Dermis blood vessel endothelial cell (primary cell): ENCODE measurements around the gene PDE6B. TPM values are rescaled to one million over a fixed set of nuclear protein-coding genes. Genes with fewer than 3 reads are reported as not detected.

Experiments
- DNase-seq: peaks from one replicate; pipeline ENCODE4 v3.0.0; 2010
- total RNA-seq: library from RNA; depleted of rRNA; stranded (reverse); fragments of >200 nt; gene quantifications from 2 replicates; pipeline ENCODE4 v1.2.3, GENCODE V29; 2014

The PDE6B gene
- total RNA-seq, 1 donor from 2014 or later = 7.5 TPM

DNA sequence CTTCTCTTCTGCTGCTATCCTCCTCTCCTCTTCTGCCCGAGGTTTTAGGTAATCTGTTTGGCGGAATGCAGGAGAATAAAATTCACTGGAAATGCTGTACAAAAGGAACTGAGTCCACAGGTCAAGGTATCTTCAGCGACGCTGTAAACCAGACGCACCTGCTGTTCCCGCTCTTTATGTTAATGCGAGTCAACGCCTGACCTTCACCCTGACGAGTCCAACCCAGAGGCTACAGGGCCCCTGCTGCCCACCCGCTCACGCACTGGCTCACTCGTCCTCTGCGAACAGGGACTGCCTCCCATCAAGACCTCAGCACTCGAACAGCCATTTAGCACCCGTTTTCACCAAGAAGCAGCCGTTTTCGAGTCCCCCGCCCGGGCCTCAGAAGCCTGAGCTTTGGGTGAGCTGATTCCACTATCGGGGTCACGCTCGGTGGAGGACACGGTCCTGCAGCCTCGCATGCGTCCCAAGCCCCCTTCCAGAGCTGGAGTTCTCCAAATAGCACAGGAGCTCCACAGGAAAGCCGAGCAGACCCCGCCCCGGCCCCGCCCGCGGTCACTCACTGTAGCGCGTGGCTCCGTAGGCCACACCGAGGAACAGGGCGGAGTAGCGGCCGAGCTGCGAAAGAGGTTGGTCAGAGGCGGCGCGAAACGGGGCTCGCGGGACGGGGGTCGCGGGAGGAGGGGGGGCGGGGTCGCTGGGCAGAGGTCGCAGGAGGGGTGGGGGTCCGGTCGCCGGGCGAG lies 48.1 kb downstream of the PDE6B start:
- DNase-seq = peak; percentile 35

GRCh38 chr4:674172-675035 lies 49.0 kb downstream of the PDE6B start, which contains the start of the genes ATP5ME and MYL5:
Gene ATP5ME (minus strand): TSS chr4:674276. CDS start chr4:674247, 29 bp downstream.
Gene MYL5 (plus strand): TSS chr4:674542. CDS start chr4:678027, 3,485 bp downstream.
- DNase-seq = peak; percentile 96

DNA sequence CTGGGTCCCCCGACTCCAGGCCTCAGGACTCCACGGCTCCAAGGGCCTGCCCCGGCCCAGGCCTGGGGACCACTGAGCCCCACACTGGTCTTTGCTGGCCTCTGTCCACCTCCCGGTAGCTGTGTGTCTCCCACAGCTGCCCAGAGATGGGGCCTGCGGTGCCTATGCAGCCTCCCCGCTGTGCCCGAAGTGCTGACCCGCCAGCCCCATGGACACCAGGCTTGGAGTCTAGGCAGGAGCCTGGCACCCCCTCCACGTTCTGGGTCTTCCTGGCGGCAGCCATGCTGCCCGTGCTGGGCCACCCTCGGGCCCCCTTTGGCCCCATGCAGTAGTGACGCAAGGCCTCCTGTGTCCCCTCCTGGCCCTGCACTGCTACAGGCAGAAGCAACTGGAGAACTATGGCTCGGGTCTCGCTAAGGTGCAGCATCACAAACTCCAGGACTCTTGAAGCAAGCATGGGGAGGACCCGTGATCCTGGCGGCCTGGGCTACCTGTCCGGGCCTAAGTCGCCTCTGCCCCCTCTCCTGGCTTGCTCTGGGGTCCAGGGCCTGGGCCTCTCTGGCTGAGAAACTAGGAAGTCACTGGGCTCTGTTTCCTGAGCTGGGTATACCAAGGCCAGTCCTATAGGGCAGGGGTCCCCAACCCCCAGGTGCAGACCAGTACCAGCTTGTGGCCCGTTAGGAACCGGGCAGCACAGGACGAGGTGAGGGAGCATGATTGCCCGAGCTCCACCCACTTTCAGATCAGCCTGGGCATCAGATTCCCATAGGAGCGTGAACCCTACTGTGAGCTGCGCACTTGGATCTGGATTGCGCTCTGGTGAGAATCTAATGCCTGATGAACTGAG lies 49.9 kb downstream of the PDE6B start:
- DNase-seq = peak; percentile 28

DNA sequence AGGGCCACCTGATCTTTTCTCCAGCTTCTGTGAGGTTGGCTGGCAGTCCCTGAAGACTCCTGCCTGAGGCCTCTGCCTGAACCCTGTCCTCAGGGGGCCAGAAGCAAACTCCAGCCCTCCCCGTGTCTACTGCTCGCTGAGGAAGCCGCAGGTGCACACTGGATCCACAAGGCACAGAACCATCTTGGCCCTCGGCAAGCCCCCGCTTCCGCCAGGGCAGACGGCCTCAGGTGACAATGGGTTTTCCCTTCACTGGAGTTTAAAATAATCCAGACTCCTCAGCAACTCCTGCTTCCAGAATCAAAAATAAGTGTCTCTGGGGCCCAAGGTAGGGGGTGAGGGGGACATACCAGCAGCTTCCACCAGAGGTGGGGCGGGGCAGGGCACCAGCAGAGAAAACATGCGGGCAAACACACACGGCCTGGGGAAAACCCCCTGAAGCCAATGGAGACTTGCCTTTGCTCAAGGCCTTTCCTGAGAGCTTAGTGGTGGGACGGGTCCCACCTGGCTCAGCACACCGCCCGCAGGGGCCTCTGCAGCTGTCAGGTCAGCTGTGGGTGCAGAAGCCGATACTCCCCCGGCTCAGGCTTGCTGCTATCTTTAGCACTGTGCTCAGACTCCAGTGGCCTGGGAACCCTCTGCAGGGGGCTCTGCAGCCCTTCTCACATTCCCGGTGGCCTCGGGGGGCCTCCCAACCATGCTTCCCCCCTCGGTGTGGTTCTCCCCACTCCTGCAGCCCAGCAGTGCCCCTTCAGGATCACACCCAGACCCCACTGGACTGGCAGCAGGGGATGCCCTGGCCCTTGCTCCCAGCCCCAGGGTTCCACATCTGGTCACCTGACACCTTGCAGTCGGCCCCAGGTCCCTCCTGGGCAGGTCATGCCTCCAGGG lies 50.9 kb downstream of the PDE6B start:
- DNase-seq = no peak

- no peak for DNase-seq
Measured at GRCh38 chr4:676871-677235, 51.5 kb downstream of the PDE6B start.

DNA sequence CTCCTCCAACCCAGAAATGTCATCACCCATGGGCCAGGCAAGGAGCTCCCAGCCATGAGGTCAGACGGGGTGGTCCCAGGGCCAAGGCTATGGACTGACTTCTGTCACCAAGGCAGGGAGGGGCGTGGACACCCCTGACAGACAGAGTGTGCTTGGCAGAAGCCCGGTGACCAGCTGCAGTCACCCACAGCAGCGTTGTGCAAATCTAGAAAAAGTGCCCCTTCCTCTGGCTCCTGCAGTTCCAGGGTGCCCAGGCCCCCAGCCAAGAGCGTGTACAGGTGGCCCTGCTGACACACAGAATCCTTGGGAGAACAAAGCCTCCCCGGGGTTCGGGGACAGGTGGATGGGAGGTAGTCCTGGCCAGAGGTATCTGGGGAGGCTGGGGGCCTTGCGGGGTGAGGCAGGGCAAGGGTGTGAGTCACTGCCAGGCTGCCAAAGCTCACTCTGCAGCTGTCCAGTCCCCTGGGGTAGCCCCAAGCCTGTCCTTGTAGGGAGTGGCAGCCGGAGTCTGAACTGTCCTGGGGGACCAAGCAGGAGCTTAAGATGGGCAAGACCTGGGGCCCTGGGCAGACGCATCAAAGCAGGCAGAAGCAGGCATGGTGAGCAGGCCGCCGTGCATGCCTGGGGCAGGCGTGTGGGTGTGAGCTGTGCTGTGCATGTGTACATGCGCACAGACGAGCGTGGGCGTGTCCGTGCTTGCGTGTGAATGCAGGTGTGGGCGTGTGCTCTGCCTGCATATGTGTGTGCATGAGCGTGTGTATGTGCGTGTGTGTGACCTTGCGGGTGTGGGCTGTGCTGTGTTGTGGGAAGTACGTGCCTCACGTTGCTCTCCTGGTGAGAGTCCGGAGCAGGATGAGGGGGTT lies 52.3 kb downstream of the PDE6B start:
- no peak for DNase-seq

GRCh38 chr4:678331-679103 lies 53.1 kb downstream of the PDE6B start:
- DNase-seq = no peak

GRCh38 chr4:679104-679481 lies 53.7 kb downstream of the PDE6B start:
- DNase-seq = no peak

- DNase-seq = no peak
Measured at GRCh38 chr4:679629-680028, 54.3 kb downstream of the PDE6B start.

- no peak for DNase-seq
Measured at GRCh38 chr4:680091-680490, 54.7 kb downstream of the PDE6B start.

GRCh38 chr4:680551-680927 lies 55.2 kb downstream of the PDE6B start:
- DNase-seq = no peak

DNA sequence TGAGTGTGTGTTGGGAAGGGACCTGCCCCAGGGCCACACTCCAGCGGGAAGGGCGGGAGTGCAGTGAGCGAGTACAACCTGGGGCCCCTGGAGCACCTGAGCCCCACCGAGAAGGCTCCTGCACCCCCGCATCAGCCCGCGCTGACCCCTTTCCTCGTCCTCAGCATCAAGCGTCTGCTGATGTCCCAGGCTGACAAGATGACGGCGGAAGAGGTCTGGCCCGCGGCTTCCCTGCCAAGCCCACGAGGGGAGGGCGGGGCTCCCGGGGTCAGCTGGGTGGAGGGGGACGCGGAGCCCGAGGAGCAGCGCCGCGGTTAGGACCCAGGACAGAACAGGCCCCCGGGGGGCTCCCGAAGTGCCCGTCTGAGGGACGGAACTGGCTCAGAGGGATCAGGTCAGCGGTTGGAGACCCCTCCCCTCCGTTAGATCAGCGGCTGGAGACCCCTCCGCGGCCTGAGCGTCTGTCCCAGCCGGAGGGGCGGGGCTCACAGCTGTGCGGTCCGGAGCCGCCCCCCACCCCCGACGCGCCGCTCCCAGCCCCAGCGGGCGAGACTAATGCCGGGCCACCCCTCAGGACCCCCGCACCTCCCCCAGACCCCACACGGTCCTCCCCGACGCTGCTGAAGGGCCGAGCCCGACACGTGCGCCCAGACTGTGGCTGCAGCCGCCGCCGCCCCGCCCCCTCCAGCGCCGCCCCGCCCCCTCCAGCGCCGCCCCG lies 55.7 kb downstream of the PDE6B start:
- DNase-seq = peak; percentile 37

DNA sequence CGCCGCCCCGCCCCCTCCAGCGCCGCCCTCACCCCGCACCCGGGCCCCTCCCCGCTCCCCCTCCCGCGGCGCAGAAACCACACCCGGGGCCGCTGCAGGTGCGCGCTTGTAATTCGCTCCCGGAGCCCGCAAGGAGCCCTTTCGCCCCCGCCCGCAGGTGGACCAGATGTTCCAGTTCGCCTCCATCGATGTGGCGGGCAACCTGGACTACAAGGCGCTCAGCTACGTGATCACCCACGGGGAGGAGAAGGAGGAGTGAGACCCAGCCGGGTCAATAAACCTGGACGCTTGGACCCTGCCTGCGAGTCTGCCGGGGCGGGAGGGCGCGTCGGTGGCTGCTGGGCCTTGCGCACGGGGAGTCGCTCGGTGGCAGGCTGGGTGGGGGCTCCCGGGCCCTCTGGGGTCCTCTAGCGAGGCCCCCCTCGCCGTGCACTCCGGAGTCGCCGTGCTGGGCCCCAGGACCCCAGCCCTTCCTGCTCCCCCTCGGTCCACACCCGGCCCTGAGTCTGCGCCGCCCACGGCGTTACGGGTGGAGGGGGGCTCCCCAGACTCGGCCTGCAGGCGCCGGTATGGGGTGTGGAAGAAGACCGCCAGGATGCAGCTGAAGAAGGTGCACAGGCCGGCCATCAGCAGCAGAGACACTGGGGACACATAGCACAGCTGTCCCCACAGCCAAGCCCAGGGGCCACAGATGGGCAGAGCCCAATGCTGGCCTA lies 56.5 kb downstream of the PDE6B start:
- DNase-seq = no peak

GRCh38 chr4:682490-683172 lies 57.3 kb downstream of the PDE6B start:
- no peak for DNase-seq

- DNase-seq = no peak
Measured at GRCh38 chr4:683247-683897, 58.0 kb downstream of the PDE6B start.

- DNase-seq = peak; percentile 85
Measured at GRCh38 chr4:683982-684622, 58.7 kb downstream of the PDE6B start.
